NCI-H146 treated with DMSO at 0.1 percent for 48 hours (cell line): ENCODE data around the gene CAPZB.
"Not testable (repeated sequence)": the region's sequence is repeated elsewhere in the genome, so short reads cannot be mapped to it uniquely, and the experiment has no call there.

ENCODE experiments used
- DNase-seq: peaks from one replicate; lab custom pipeline; 2025; ENCODE audit not compliant: unreplicated experiment; lab: John Stamatoyannopoulos, UW

Gene CAPZB

DNA sequence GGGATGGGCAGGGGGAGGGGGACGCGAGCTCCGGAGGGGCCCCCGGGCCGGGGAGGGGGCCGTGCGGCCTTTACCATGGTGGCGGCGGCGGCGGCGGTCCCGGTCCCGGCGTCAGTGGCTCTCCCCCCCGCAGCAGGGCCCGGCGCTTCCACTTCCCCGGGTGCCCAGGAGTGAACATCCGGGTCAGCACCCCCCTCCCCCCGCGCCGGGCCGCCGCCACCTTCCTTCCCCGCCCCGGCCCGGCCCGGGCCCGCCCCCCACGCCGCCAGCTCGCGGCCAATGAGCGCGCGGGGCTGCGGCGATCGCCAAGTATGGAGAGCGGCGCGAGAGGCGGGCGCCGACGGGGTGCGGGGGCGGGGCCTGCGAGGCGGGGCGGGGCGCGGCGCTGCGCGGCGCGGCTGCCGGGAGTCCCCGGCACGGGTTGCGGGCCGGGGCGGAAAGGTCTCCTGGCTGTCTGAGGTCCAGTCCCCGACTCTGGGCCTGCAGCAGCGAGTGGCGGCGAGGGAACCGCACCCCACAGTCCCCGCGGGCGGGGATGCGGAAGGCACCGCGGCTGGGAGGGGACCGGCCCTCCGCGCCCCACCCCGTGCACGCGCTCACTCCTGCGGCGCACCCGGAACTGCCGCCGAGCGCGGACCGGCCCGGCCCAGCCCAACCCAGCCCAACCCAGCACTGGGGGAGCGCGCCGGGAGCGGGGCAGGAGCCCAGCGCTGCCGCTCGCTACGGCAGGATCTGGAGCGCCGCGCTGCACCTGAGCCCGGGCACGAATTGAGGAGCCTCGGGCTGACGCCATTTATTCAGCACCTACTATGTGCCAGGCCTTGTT lies at the start of gene CAPZB:
TSS of gene CAPZB (minus strand) at position 178 of the 826 bp plus-strand sequence. CDS start at position 77, 101 bp downstream.
- DNase-seq, result peak; percentile 44

GRCh38 chr1:19534281-19534680 lies 48.9 kb upstream of the CAPZB start:
- DNase-seq, result no peak

- DNase-seq, result no peak
Measured at GRCh38 chr1:19533626-19534025, 48.3 kb upstream of the CAPZB start.

DNA sequence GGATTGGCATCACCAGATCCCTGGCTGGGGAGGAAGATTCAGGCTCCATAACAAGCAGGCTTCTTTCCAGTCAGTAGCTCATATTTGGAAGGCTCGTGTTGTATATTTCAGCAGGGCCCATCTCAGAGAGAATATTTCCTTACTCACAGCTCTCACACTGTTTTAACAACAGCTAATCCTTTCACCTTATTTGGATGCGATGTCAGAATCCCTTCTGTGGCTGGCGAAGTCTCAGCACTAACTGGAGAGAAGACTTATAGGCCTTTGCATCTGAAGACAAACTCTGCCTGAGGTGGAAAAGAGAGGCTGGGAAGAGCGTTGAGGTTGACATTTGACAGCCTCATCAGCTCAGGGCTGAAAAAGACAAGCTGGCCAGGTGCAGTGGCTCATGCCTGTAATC lies 47.2 kb upstream of the CAPZB start:
- no peak for DNase-seq

- DNase-seq, result no peak
Measured at GRCh38 chr1:19529664-19530063, 44.3 kb upstream of the CAPZB start.

DNA sequence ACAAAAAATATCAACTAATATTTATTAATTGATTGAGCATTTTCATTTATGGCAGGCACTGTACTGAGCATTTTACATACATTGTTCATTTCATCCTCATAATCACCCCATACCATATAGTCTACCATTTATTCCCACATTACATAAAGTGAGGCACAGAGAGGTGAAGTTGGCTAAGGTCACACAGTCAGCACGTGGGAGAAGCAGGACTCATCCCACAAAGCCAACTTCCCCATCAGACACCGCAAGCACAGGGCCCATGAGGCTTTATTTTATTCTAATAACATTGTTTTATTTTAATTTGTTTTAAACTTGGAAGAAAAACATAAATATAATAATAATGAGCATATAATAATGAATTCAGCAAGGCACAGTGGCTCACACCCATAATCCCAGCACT lies 43.1 kb upstream of the CAPZB start:
- DNase-seq, result no peak

DNA sequence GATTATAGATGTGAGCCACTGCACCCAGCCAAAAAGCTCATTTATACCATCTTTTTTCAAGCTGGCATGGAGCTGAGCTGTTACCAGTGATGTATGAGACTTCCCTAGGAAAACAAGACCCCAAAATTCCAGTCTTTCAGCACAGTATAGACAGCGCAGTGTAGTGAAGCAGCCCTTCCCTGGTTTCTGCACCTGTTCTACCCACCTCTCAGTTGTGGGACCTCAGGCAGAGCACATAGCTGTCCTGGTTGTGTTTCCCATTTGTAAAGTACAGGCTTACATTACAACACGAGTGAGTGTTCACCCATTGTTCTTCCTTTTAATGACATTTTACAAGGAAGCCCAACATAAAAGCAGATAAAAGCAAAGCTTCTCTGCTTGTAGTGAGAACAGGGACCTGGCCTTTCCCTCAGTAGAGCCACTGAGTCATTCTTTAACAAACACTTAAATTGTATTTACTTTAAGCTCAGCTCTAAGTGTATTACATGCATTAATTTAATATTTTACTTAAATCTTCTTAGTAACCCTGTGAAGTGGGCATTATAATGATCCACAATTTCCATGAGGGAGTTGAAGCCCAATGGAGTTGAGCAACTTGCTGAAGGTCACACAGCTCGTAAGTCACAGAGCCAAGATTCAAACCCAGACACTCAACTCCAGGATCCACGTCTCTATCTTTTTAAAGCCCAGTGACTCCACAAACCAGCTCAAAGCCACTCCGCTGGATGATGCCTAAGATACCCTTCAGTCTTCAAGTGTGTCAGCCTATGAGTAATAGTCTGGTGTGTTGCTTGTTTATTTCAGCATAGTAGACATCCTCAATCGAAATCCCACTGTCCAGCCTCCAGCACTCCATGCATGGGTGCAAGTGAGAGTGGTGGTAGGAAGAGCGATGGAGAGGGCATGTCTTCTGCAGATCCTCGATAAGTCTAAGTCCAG lies 40.5 kb upstream of the CAPZB start:
- no peak for DNase-seq

GRCh38 chr1:19524791-19525190 lies 39.5 kb upstream of the CAPZB start:
- no peak for DNase-seq

DNA sequence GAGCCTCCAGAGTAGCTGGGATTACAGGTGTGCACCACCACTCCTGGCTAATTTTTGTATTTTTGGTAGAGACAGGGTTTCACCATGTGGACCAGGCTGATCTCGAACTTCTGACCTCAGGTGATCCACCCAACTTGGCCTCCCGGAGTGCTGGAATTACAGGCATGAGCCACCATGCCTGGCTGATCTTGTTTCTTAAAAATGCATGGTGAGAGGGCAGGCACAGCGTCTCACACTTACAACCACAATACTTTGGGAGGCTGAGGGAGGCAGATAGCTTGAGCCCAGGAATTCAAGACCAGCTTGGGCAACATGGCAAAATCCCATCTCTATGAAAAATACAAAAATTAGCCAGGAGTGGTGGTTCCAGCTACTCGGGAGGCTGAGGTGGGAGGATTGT lies 37.2 kb upstream of the CAPZB start:
- not testable (repeated sequence) for DNase-seq

DNA sequence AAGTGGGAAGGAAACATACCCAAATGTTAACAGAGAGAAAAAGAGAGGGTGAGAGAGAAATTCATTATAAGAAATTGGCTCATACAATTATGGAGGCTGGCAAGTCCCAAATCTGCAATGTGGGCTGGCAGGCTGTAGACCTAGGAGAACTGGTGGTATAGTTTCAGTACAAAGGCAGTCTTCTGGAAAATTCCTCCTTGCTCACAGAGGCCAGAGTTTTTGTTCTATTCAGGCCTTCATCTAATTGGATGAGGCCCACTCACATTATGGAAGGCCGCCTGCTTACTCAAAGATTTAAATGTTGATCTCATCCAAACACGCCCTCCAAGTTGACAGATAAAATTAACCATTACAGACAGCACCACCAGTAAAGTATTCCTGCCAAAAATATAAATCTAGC lies 36.1 kb upstream of the CAPZB start:
- no peak for DNase-seq

- DNase-seq, result no peak
Measured at GRCh38 chr1:19517017-19517416, 31.7 kb upstream of the CAPZB start.

DNA sequence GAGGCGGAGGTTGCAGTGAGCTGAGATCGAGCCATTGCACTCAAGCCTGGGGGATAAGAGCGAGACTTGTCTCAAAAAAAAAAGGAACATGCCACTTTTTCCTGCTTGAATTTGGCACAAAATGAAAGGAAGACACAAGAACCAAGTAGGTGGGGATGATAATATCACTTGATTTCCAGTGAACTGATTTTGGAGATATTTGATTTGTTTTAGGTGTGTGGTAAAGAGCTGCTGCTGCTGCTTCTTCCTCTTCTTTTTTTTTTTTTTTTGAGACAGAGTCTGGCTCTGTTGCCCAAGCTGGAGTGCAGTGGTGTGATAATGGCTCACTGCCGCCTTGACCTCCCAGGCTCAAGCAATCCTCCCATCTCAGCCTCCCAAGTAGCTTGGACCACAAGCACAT lies 29.9 kb upstream of the CAPZB start:
- DNase-seq, result no peak

GRCh38 chr1:19514391-19514831 lies 29.1 kb upstream of the CAPZB start:
- no peak for DNase-seq

DNA sequence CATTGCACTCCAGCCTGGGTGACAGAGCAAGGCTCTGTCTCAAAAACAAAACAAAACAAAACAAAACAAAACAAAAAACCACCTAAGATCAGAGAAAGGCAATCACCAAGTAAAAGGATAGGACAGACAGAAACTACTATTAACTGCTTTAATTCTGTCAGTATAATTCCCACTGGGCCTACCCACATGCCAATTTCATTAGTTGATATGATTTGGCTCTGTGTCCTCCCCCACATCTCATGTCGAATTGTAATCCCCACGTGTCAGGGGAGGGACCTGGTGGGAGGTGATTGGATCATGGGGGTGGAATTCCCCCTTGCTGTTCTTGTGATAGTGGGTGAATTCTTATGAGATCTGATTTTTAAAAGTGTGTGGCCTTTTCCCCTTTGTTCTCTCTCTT lies 27.2 kb upstream of the CAPZB start:
- no peak for DNase-seq

- no peak for DNase-seq
Measured at GRCh38 chr1:19511116-19511515, 25.8 kb upstream of the CAPZB start.

DNA sequence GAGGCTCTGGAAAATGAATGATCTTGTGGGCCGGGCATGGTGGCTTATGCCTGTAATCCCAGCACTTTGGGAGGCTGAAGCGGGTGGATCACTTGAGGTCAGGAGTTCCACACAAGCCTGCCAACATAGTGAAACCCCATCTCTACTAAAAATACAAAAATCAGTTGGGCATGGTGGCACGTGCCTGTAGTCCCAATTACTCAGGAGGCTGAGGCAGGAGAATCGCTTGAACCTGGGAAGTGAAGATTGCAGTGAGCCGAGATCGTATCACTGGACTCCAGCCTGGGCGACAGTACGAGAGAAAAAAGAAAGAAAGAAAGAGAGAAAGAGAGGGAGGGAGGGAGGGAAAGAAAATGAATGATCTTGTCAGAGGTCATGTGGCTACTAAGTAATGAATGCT lies 24.3 kb upstream of the CAPZB start:
- not testable (repeated sequence) for DNase-seq

- DNase-seq, result no peak
Measured at GRCh38 chr1:19507516-19507915, 22.2 kb upstream of the CAPZB start.

- no peak for DNase-seq
Measured at GRCh38 chr1:19505693-19506457, 20.5 kb upstream of the CAPZB start.

GRCh38 chr1:19504796-19505692 lies 19.7 kb upstream of the CAPZB start:
- DNase-seq, result no peak

GRCh38 chr1:19502284-19502683 lies 16.9 kb upstream of the CAPZB start:
- DNase-seq, result not testable (repeated sequence)
